HTR-8/SVneo (cell line): ENCODE measurements around the gene ISG20L2.

Experiments
- DNase-seq: peaks from one replicate; pipeline ENCODE4 v3.0.0; 2011; ENCODE audit warnings: low spot score, mixed read lengths; ENCODE audit not compliant: insufficient read length
- FAIRE-seq: peaks from 2 replicates; lab custom pipeline; 2011; peaks lifted over from hg19 to GRCh38; lab: Jason Lieb, UNC

The ISG20L2 gene

DNA sequence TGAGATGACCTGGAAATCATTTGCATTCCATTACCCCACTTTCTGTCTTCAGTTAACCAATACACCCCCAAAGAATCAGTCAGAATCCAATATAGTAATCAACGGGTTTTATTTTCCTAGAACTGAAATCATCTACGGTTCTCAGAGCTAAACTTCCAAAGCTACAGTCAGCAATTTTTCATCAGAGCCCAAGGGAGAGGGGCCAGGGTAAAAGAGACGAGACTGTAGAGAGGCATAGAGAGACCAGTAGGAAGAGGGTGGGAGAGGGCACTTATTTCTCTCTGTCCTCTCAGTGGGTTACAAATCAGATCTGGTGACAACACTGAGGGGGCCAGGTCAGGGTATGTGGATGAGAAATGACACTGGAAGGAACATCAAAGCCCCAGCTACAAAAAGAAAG lies 13.5 kb upstream of the ISG20L2 start:
- no peak for FAIRE-seq

DNA sequence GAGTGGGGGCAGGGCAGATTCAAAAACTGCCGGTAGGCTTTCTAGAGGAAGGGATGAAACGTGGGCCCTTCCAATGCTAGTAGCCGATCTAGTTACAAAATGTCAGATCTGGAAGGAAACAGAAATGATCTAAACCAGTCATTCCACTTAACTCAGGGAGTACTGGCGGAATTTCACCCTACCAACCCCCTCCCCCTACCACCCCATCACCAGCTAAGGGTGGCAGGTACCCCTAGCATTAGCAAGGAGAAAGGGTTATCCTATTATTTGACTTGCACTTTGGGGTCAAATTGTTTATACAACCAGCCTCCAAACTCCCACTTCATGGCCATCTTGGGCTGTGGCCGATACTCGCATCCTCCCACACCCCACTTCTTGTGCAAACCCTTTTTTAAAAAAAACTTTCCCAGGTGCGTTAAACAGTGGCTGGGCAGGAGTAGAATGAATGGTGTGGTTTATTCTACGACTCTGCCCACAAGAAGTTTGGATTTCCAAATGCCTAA lies 13.0 kb upstream of the ISG20L2 start:
- DNase-seq (no peak), FAIRE-seq (no peak)

More for the DNA sequence above, 13.5 kb upstream of the ISG20L2 start:
- no peak for DNase-seq

DNA sequence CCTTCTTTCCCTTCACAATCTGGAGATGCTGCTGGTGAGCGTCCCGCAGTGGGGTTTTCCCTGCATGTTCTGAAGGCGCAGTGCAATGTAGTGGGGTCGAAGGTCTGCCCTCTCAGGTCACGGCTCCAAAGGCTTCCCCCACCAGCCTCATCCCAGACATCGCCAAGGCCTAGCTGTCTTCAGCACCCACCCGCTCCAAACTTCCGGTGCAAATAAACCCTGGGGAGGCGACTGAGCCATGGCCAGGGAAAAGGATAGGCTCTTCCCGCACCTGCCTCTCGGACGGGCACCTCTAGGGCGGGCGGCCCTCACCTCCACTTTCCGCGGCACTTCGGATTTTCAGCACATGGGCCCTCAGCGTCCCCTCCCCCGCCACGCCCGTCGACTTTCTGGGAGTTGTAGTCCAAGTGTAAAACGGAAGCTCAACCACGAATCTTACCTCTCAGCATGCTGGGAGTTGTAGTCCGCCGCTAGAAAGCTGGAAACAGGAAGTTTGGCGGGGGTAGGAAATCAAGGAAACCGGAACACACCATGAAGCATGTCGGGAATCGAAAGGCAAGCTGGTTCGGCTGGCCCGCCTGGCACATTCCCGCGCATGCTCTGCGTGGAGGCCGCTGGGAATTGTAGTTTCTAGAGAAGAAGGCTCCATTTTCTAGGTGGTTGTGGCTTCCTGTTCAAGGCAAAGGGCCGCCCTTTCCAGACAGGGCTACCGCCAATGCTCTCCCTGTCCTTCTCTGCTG lies 12.3 kb upstream of the ISG20L2 start, which contains the start of gene MRPL24:
TSS of gene MRPL24 (minus strand) at position 348 of the 740 bp plus-strand sequence. CDS start 2,384 bp downstream, outside the sequence.
- FAIRE-seq: peak; percentile 38
- peak; percentile 89 for DNase-seq

DNA sequence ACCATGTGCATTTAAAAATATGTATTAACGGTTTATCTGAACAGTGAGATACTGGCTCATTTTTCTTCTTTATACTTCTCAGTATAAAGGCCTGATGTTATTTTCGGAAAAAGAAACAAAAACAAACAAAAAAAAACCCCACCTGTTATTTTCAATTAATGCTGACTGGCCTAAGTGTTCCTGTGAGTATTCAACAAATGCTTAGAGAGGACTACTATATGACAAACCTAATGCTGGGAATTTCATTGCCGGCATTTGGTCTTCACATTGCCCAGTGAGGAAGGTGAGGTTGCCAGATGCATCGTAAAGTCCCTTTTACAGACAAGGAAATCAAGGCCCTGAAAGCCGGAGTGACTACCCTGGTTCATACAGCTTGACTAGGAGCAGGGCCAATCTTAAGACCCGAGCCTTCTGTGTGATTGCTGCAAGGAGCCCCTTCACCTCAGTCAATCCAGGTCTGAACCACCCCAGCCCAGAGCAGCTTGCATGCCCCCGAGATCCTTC lies 11.7 kb upstream of the ISG20L2 start:
- FAIRE-seq: no peak

DNA sequence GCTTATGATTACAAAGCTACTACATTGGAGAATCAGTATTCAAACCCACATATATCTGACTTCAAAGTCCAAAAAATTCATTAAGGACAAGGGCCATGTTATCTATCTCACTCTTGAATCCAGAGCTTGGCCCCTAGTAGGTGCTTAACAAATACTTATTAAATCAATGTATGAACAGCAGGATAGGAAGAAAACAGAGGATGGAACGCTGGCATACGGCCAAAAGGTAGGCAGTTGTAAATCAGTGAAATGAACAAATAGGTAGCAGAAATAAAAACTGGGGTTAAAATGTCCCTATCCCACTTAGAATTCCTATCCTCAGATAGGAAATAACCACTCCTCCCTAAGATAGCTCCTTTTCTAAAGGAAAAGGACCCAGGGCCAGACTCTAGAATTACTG lies 10.3 kb upstream of the ISG20L2 start:
- no peak for FAIRE-seq
- no peak for DNase-seq

More for the DNA sequence above, 11.7 kb upstream of the ISG20L2 start:
- no peak for DNase-seq

DNA sequence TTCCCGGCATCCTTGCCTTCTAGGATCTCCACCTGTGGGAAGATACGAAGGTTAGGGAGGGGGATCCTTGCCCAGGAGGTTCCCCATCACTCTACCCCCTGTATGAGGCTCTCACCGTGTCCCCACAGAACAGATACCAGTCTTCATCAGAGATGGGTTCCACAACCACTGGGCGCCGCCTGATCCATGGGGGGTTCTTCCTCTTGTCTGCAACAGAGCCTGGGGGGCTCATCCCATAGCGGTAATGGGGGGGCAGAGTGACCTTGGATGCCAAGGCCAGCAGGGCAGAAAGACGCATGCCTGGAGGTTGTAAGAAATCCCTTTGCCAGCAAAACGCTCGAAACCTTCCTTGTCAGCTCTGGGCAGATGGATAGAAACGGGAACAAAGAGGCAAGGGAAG lies 9.8 kb upstream of the ISG20L2 start:
- no peak for DNase-seq
- FAIRE-seq: no peak

DNA sequence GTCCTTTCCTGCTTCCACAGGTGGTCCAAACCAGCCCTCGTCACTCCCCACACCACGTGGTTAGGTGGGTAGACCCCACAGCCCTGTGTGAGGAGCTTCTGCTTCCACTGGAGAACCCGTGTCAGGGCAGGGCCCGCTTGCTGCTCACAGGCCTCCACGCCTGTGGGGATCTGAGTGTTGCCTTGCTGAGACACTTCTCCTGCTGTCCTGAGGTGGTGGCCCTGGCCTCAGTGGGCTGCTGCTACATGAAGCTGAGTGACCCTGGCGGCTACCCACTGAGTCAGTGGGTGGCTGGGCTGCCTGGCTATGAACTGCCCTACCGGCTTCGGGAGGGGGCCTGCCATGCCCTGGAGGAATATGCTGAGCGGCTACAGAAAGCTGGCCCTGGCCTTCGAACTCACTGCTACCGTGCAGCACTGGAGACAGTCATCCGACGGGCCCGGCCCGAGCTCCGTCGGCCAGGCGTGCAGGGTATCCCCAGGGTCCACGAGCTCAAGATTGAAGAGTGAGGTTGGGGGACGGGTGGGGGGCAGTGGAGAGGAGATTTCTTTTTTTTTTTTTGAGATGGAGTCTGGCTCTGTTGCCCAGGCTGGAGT lies 5.5 kb upstream of the ISG20L2 start:
- no peak for FAIRE-seq
- DNase-seq: no peak

DNA sequence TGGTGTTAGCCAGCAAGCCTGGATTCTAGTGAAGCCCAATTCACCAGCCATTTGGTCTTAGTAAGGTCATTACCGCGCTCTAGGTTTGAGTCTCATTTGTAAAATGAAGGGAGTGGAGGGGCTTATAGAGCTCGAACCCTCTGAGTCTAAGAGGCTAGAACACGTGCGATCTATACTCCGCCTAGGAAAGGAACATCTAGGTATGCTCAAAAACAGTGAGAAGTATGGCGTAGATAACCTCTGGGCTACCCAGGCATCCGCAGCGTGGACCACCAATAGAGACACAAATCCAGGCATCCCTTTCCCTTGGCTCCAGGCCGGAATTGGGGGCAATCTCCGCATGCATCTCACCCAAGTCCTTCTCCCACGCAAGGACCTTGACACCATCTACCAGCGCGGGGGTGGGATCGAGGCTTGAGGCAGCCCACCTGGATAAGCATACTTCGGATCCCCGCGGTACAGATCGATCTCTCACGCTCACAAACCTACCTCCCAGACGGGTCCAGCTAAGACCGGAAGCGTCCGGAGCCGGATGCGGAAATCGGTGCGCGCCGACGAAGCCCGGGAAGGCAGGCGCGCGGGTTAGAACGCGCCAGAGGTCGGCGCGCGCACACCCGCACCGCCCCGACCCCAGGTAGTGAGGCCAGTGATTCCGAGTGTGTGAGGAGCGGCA lies 504 bp downstream of the ISG20L2 start, which contains the start of gene METTL25B:
TSS of gene METTL25B (plus strand) at position 544 of the 673 bp plus-strand sequence. CDS start 636 bp downstream, outside the sequence.
- FAIRE-seq: no peak
- peak; percentile 71 for DNase-seq

DNA sequence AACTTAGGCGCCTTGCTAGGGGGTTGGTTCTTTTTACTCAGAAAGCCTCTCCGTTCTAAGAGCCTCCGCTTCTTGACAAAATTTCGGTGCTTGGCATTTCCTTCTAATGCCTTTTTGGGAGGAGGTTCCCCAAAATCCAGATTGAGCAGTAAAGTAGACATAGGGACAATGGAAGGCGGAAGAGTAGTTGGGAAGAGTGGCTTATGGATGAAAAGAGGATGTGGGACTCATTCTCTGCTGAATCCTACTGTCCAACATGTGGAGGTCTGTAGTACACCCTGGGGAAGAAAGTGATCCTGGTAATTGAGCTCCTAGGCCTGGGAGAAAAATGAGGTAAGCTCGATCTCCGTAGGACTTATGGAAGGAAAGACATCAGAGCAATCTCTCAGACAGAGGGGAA lies 1.1 kb downstream of the ISG20L2 start:
- FAIRE-seq (no peak), DNase-seq (no peak)

DNA sequence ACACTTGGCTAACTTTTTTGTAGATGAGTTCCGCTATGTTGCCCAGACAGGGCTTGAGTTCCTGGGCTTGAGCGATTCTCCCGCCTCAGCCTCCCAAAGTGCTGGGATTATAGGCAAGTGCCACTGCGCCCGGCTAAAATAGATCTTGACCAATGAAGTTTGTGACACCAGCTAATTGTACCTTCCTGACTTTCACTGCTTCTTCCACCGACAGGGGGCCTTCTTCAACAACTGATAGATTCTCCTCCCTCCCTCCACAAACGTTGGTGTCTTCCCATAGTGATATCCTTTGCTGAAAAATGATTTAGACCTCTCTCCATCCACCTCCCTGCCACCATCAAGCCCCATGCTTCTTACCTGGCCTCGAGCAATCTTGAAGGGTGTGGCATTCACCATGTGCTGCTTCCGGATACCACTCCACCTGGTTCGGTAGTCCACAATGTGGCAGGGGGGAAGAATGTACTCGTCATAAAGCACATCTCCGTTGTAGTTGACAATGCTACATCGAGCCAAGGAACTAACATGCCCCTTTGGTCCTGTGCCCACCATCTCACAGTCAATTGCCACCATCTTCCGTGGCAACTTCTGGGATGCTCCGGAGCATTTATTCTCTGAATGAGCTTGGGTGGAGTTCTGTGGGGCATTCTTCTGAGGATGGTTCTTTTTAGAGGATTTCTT lies 1.9 kb downstream of the ISG20L2 start:
- no peak for FAIRE-seq
- DNase-seq: no peak

DNA sequence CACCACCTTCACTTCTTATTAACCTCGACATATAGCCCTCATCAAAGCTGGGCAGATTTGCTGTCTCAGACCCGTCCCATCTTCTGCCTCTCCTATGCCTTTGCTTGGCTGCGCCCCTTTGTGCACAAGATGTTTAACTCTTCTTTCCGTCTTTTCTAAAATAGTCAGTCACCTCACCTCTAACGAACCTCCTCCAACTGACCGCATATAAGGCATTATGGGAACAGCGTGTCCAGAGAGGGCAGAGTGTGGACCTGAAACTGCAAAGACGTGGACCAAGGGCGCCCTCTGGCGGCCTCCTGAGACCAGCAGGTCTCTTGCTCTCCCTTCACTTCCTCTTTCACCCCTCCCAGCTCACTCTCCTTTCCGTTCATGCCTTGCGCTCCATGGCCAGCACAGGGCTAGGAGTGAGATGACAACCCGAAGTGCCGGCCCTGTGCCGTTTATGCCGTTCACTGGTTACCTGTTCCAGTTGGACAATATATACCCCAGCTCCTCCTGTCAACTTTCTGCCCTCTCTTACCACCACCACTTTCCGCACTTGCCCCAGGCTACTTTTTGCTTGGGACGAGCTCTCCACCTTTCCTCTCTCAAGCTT lies 2.8 kb downstream of the ISG20L2 start:
- DNase-seq: peak; percentile 73
- no peak for FAIRE-seq

DNA sequence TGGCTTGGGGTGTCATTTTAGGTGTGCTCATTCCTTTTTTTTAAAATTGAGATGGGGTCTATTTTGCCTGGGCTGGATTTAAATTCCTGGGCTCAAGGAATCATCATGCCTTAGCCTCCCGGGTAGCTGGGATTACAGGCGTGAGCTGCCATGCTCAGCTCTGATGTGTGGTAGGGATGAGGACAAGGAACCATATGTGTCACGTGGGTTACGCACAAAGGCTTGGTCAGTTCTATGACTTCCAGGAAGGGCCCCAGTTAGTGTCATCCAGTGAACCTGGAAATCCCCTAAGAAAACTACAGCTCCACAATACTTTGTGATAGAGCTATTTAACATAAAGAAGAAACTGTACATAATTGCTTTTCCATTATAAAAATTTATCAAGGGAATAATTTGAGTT lies 7.0 kb downstream of the ISG20L2 start:
- FAIRE-seq: no peak
- DNase-seq: no peak

DNA sequence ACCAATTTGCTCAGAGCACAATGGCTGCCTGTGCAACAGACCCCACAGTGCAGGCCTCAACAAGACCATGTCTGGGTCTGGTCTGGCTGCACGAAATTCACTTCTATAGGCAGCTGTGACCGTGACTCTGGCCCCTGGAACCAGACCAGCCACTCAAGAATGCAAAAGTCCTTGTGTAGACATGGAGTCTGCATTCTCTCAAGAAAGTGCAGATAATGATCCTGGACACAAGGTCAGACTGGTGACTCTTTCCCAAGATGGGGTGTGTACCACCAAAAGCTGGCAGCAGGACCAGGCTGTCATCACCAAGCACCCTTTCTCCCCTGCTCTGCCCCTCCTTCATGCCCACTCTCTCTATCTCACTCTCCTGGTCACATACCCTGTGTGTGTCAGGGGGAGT lies 7.4 kb downstream of the ISG20L2 start:
- no peak for DNase-seq
- FAIRE-seq: no peak

DNA sequence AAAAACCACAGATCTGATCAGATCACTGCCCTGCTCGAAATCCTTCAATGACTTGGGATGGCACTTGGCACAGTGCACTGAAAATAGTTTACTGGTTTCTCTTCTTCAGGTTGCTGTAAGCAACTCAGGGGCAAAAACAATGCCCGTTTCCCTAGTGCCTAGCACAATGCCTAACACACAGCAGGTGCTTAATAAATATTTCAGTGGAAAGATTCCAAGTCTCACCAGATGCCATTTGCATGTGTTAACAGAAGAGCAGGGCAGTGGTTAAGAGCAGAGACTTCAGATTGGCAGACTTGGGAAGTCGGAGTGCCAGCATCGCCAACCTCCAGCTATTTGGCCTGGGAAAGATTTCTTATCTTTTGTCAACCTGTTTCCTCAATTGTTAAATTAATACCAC lies 11.2 kb downstream of the ISG20L2 start:
- DNase-seq (no peak), FAIRE-seq (no peak)

DNA sequence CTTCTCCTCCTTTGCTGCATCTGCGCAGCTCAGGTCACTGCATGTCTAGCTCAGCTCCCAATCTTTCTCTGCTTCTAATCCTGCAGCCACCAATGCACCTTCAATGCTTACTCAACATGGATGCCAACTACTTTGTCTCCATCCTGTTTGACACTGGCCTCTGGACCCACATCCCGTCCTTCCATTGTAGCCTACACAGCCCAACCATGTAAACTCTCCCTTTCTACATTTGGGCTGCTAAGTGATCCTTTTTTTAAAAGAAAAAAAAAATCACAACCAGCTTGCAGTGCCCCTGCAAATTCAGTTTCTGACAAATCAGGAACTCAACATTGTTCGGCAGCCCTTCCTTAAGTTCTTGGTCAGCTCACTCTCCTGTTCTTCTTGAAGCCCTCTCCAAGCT lies 13.7 kb downstream of the ISG20L2 start:
- DNase-seq (no peak), FAIRE-seq (no peak)

DNA sequence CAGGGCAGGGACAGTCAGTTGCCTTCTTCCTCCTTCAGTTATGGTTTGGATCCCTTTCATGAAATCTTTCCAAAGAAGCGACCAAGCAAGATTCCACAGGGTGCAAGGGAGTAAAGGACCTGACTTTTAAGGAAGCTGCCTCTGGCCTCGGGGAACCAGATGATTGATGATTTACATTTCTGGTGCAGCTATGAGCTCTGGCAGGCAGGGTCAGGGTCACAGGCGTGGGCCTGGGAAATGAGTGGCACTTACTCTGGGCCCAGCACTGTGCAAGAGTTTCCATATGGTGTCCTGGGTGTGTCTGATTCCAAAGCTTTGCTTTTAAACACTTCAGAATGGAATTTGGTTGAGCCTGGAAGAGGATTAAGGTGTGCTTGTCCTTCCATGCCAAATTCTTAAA lies 15.9 kb downstream of the ISG20L2 start:
- no peak for DNase-seq
- FAIRE-seq: no peak

DNA sequence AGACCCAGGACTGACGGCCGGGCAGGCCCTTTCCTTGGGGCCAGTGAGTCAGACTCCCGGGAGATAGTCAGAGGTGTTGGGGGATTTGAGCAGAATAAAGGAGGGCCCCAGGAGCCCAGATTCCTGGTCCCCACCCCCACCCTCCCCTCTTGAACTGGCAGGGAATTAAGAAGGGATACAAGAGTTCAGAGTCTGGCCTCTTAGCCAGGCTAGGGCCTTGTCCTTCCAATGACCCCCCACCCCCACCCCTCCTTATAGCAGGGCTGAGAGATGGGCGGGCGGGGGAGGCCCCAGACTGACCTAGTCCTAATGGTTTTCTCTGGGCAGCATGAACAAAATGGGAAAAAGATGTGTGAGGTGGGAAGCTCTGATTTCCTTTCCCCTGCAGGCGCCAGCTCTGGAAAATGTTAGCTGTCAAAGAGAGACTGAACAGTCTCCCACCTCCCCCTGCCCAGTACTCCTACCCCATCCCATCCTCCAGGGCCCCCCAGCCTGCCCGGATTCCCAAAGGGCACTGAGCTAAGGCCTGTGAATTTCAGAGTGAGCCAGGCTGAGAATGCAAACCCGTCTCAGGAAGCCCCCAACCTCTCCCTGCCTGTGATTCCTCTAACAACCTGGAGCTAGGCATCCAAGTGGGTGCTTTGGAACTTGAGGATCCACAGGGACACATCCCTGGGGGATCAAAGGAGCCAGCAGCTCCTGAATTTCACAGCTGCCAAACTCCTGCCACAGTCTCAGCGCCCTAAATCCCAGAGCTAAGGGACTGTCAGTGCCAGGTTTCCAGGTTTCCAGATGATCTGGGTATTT lies 17.4 kb downstream of the ISG20L2 start:
- no peak for FAIRE-seq
- DNase-seq: no peak

DNA sequence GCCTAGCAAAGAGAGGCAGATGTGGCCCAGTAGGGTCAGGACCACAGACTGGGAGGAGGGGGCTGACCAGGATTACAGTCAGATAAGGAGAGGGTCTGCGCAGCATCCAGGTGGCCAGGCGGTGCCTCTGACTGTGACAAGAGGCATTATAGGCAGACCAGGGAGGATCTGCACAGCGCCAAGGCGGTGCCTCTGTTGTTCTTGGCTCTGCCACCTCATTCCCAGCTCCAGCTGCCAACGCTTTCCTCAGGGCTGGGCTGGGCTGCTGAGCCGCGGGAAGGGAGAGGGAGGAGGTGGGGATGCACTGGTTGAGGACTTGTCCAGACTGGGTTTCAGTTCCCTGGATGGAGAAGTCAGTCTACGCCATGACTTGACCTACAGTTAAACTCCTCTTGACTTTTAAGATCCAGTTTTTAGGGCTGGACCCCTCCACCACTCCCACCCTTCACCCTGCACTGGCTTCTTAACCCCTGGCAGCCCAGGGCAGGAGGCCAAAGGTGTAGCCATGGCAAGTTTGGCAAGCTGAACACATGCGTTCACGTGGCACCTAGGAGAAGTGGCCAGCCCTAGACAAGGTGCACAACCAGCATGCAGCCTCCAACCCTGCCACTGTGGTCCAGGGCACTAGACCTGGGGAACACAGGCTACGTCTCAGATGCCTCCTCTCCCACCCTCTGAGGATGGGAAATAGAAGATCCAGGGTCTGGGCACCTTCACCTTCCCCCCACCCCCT lies 18.6 kb downstream of the ISG20L2 start:
- peak; percentile 39 for DNase-seq
- FAIRE-seq: no peak
